K562 (cell line): ENCODE data around the gene BDNF. TPM values are rescaled to one million over a fixed set of nuclear protein-coding genes. Genes with fewer than 3 reads are reported as not detected.

ENCODE experiments used
- ATAC-seq: fragments of 200-7000 bp; cut with Tn5 transposase; 3 replicates; pipeline ENCODE4 v1.9.1; 2020; ENCODE audit warnings: moderate library complexity
- BruUV-seq: library from RNA; stranded (reverse); fragments of 400-500 nt; replicated peaks from 2 replicates; lab custom pipeline; 2021; lab: Mats Ljungman, UMichigan
- CTCF ChIA-PET: fragments of 300-600 bp; formaldehyde crosslinking; extraction: SDS; loops from one replicate; lab custom pipeline; 2021; ENCODE audit warnings: low intra/inter-chr PET ratio; lab: Yijun Ruan, JAX
- POLR2A ChIA-PET: fragments of 300-600, 350-650 bp; sonication (Branson Sonifier 250); formaldehyde crosslinking; extraction: SDS; loops from one replicate; lab custom pipeline; 2021; ENCODE audit warnings: antibody characterized with exemption, inconsistent platforms; lab: Yijun Ruan, JAX
- DNase-seq, 4 experiments: peaks; one replicate each; pipeline versions ENCODE4 v3.0.0 to v3.0.0-alpha.2; 2011 to 2018; ENCODE audit warnings: low spot score in 3 of 4, mixed read lengths in 3 of 4; ENCODE audit errors: extremely low read depth in 1 of 4
- FAIRE-seq: peaks from 2 replicates; lab custom pipeline; 2011; peaks lifted over from hg19 to GRCh38; lab: Jason Lieb, UNC
- H2AFZ ChIP-seq: 2 replicates; pipeline ENCODE4 v1.6.0; 2011; ENCODE audit warnings: low read depth, low read length, control low read depth, inconsistent platforms
- H3K27ac ChIP-seq: fragments of 200-600 bp; 3 replicates; pipeline ENCODE4 v1.8.0; 2011; ENCODE audit warnings: low read depth, mild to moderate bottlenecking, control low read depth, inconsistent platforms, low read length, moderate library complexity, mixed read lengths; ENCODE audit errors: extremely low read depth
- H3K27me3 ChIP-seq, 2 experiments: fragments of 300-600 bp in 1 of 2; 2 replicates in 1 of 2; 3 replicates in 1 of 2; pipeline versions ENCODE4 v1.6.0 to v1.8.0; 2011; ENCODE audit warnings: inconsistent platforms in 2 of 2, low read length in 2 of 2, mild to moderate bottlenecking in 1 of 2, mixed read lengths in 1 of 2, moderate library complexity in 1 of 2; ENCODE audit not compliant: control insufficient read depth in 2 of 2, insufficient read depth in 2 of 2
- H3K36me3 ChIP-seq: fragments of 300-600 bp; 3 replicates; pipeline ENCODE4 v1.8.0; 2011; ENCODE audit warnings: mild to moderate bottlenecking, low read length, inconsistent platforms; ENCODE audit not compliant: control insufficient read depth, insufficient read depth
- H3K4me1 ChIP-seq, 2 experiments: fragments of 200-600 bp in 1 of 2; replicated peaks in 1 of 2; 2 replicates in 1 of 2; 3 replicates in 1 of 2; pipeline versions ENCODE4 v1.5.1 to v1.8.0; 2011; ENCODE audit warnings: inconsistent platforms in 2 of 2, low read length in 2 of 2, mild to moderate bottlenecking in 1 of 2, mixed read lengths in 1 of 2, moderate library complexity in 1 of 2; ENCODE audit not compliant: control insufficient read depth in 2 of 2, insufficient read depth in 2 of 2
- H3K4me2 ChIP-seq: 2 replicates; pipeline ENCODE4 v1.6.1; 2011; ENCODE audit warnings: low read length, control low read depth, inconsistent platforms, mixed read lengths; ENCODE audit not compliant: insufficient read depth
- H3K4me3 ChIP-seq: fragments of 200-600 bp; sonication (generic), shearing (Covaris generic); 2 replicates; pipeline ENCODE4 v1.5.1; 2016; ENCODE audit warnings: control low read depth, inconsistent platforms
- H3K79me2 ChIP-seq: fragments of 200-600 bp; 3 replicates; pipeline ENCODE4 v1.8.0; 2011; ENCODE audit warnings: low read length, inconsistent platforms; ENCODE audit not compliant: control insufficient read depth, insufficient read depth
- H3K9ac ChIP-seq, 2 experiments: 2 replicates each; pipeline versions ENCODE4 v1.6.0 to v1.6.1; 2011; ENCODE audit warnings: low read depth in 2 of 2, low read length in 2 of 2, control low read depth in 1 of 2, inconsistent platforms in 1 of 2, mild to moderate bottlenecking in 1 of 2, mixed read lengths in 1 of 2; ENCODE audit not compliant: insufficient read depth in 1 of 2
- H3K9me1 ChIP-seq: one replicate; pipeline ENCODE4 v1.6.0; 2011; ENCODE audit warnings: inconsistent platforms, mild to moderate bottlenecking, low read length, moderate library complexity; ENCODE audit not compliant: control insufficient read depth, insufficient read depth
- H3K9me3 ChIP-seq: replicated peaks from 2 replicates; pipeline ENCODE4 v1.5.1; 2011; ENCODE audit warnings: low read depth, low read length, inconsistent platforms; ENCODE audit not compliant: control insufficient read depth, insufficient read depth
- H4K20me1 ChIP-seq: replicated peaks from 2 replicates; pipeline ENCODE4 v1.6.1; 2011; ENCODE audit warnings: low read length, inconsistent platforms, mixed read lengths; ENCODE audit not compliant: control insufficient read depth, insufficient read depth
- HBP1 ChIP-seq: fragments of 450-650 bp; formaldehyde crosslinking; IDR thresholded peaks from 2 replicates; pipeline ENCODE4 v1.4.0; 2022; ENCODE audit warnings: missing genetic modification characterization
- HDAC1 ChIP-seq, 2 experiments: fragments of 450-650 bp; IDR thresholded peaks; 2 replicates each; pipeline ENCODE4 v1.6.1; 2016 to 2017; ENCODE audit warnings: inconsistent platforms in 1 of 2, mild to moderate bottlenecking in 1 of 2, moderate library complexity in 1 of 2
- HMGN3 ChIP-seq: IDR thresholded peaks from 2 replicates; pipeline ENCODE4 v1.6.1; 2011; ENCODE audit warnings: borderline replicate concordance, low read depth, mild to moderate bottlenecking, mixed read lengths, low read length; ENCODE audit not compliant: insufficient read length; ENCODE audit errors: extremely low read depth
- PCBP1 ChIP-seq: fragments of 200-400 bp; formaldehyde crosslinking; IDR thresholded peaks from 2 replicates; pipeline ENCODE4 v1.6.1; 2018; ENCODE audit warnings: mild to moderate bottlenecking, low read depth, low read length; ENCODE audit not compliant: poor library complexity, severe bottlenecking
- SMAD2 ChIP-seq: fragments of 150-350 bp; IDR thresholded peaks from 2 replicates; pipeline ENCODE4 v1.6.1; 2014; ENCODE audit warnings: low read depth, mild to moderate bottlenecking, low read length
- THRAP3 ChIP-seq: fragments of 450-650 bp; IDR thresholded peaks from 2 replicates; pipeline ENCODE4 v1.6.1; 2016; ENCODE audit warnings: mild to moderate bottlenecking, inconsistent platforms, borderline replicate concordance
- ZBTB43 ChIP-seq: sonication (generic); formaldehyde crosslinking; IDR thresholded peaks from 2 replicates; pipeline ENCODE4 v1.8.0; 2023; ENCODE audit warnings: mild to moderate bottlenecking, missing genetic modification reagents
- ZNF431 ChIP-seq: sonication (generic); formaldehyde crosslinking; IDR thresholded peaks from 2 replicates; pipeline ENCODE4 v1.8.0; 2022; ENCODE audit warnings: mild to moderate bottlenecking, missing genetic modification reagents
- ZNF57 ChIP-seq: fragments of 450-650 bp; formaldehyde crosslinking; IDR thresholded peaks from 2 replicates; pipeline ENCODE4 v1.4.0; 2020; ENCODE audit warnings: mild to moderate bottlenecking, moderate library complexity
- WGBS: fragments of 100-300 bp; shearing (Covaris generic); methylation state at CpG from one replicate; pipeline ENCODE4 v1.1.6; 2016; ENCODE audit warnings: low coverage, mixed read lengths; ENCODE audit not compliant: insufficient coverage; ENCODE audit errors: missing lambda C conversion rate; 5-methylcytosine and 5-hydroxymethylcytosine counted together
- in situ Hi-C: fragments of 300-500 bp; cut with MboI; formaldehyde crosslinking; loops from 4 replicates; pipeline ENCODE4 v1.15.0; 2018; ENCODE audit warnings: inconsistent platforms, mixed read lengths
- intact Hi-C: fragments of 100-400 bp; cut with micrococcal nuclease; formaldehyde crosslinking; loops from 2 replicates; pipeline ENCODE4 v1.14.2; 2022
- polyA plus RNA-seq, 8 experiments: library from polyadenylated mRNA; depleted of rRNA in 4 of 8; stranded (reverse) in 5 of 8; unstranded in 3 of 8; fragments of >200 nt; fragmentation: Nextera tagmentation in 2 of 8; fragmentation: Illumina TruSeq in 1 of 8; extraction: Ambion mirVana in 2 of 8; extraction: Trizol in 1 of 8; gene quantifications; 2 replicates each; pipeline versions ENCODE4 v1.2.1 to v1.2.3, GENCODE V29; 2011 to 2014; ENCODE audit warnings: inconsistent platforms in 1 of 8, missing spikeins in 1 of 8
- total RNA-seq, 7 experiments: library from RNA; depleted of rRNA in 6 of 7; stranded (reverse); fragments of >200 nt in 6 of 7; fragmentation: Illumina TruSeq in 2 of 7; extraction: Trizol in 2 of 7; gene quantifications; 2 replicates each; pipeline versions ENCODE4 v1.2.1 to v1.2.3, GENCODE V29; 2011 to 2021; ENCODE audit warnings: low replicate concordance in 1 of 7

Gene BDNF
- total and polyA plus RNA-seq, 9 of the 15 experiments (the other 6 are each of a cell fraction or from before 2014, with no cell fraction given) = 0.04 TPM; not detected in 8

- no TSS peak for BruUV-seq
- no peak overlapping the region for H2AFZ ChIP-seq
- H3K9me3 ChIP-seq = no peaks in the 10 kb centered on the region
- 0% methylated on average over 8 of the region's 8 CpGs for WGBS
- no peak overlapping the region for H3K4me2 ChIP-seq
- no peak overlapping the region for H3K9ac ChIP-seq
- in situ Hi-C loops = no loop called here
- intact Hi-C loops = no loop called here
- ChIA-PET POLR2A (no interaction called here), CTCF (no interaction called here)
- H3K27me3 ChIP-seq = peaks cover 0 to 7% of the 10 kb centered on the region in 2 experiments; a peak in 1 of 5 replicates
- TF ChIP-seq HMGN3 = no peak
- no peak for TF ChIP-seq ZNF57 (CRISPR knock-in tag)
- no peak for TF ChIP-seq PCBP1
- TF ChIP-seq HDAC1 (IDR thresholded peaks at IDR 0.05) = no peak
- no peak for TF ChIP-seq ZBTB43 (CRISPR knock-in tag)
- TF ChIP-seq THRAP3 = no peak
- no peak for TF ChIP-seq HBP1
- no peak for TF ChIP-seq SMAD2
- TF ChIP-seq ZNF431 (CRISPR knock-in tag) = no peak
- H3K27ac ChIP-seq = no peak overlapping the region
- ATAC-seq (no peak), DNase-seq (no peak), FAIRE-seq (no peak)
- no peaks in the 10 kb centered on the region for H4K20me1 ChIP-seq
- no peaks in the 10 kb centered on the region for H3K79me2 ChIP-seq
- no peaks in the 10 kb centered on the region for H3K4me1 ChIP-seq
- no peaks in the 10 kb centered on the region for H3K9me1 ChIP-seq
- no peak overlapping the region for H3K4me3 ChIP-seq
- H3K36me3 ChIP-seq = no peaks in the 10 kb centered on the region
Observed at GRCh38 chr11:27653990-27654758, 46.1 kb downstream of the BDNF start.
